Skeletal muscle tissue (tissue), 4 donors: ENCODE measurements around the gene COL5A1. TPM values are rescaled to one million over a fixed set of nuclear protein-coding genes. Genes with fewer than 3 reads are reported as not detected.

Experiments
- H3K27ac ChIP-seq: one replicate; pipeline ENCODE4 v1.7.0; 2013; ENCODE audit warnings: mild to moderate bottlenecking, low read depth, low read length, inconsistent platforms
- H3K27me3 ChIP-seq, 3 donors: one replicate each; pipeline ENCODE4 v1.7.0; 2013; ENCODE audit warnings: low read length in 3 of 3; ENCODE audit not compliant: control insufficient read depth in 3 of 3, insufficient read depth in 3 of 3
- H3K36me3 ChIP-seq, 3 donors: one replicate each; pipeline ENCODE4 v1.7.0; 2013; ENCODE audit warnings: low read length in 3 of 3; ENCODE audit not compliant: control insufficient read depth in 3 of 3, insufficient read depth in 3 of 3
- H3K4me1 ChIP-seq, 3 donors: one replicate each; pipeline ENCODE4 v1.7.0; 2013; ENCODE audit warnings: low read length in 3 of 3, mild to moderate bottlenecking in 3 of 3; ENCODE audit not compliant: control insufficient read depth in 3 of 3, insufficient read depth in 3 of 3
- H3K4me3 ChIP-seq, 3 donors: one replicate each; pipeline ENCODE4 v1.7.0; 2013; ENCODE audit warnings: low read length in 3 of 3
- H3K9ac ChIP-seq, 3 donors: one replicate each; pipeline ENCODE4 v1.7.0; 2013; ENCODE audit warnings: low read length in 3 of 3, mild to moderate bottlenecking in 3 of 3, moderate library complexity in 2 of 3, low read depth in 1 of 3
- H3K9me3 ChIP-seq, 3 donors: one replicate each; pipeline ENCODE4 v1.7.0; 2013; ENCODE audit warnings: low read length in 3 of 3; ENCODE audit not compliant: control insufficient read depth in 3 of 3
- total RNA-seq: library from RNA; depleted of rRNA; stranded (reverse); fragments of >200 nt; gene quantifications from one replicate; pipeline ENCODE4 v1.2.3, GENCODE V29; 2014
- donor health status: Osteomylitis.

The COL5A1 gene
- total RNA-seq, 1 donor from 2014 or later: 258 TPM

- H3K27ac ChIP-seq: peak overlapping the region; percentile 54
- H3K4me1 ChIP-seq: peaks cover 3 to 14% (median 4%) of the 10 kb centered on the region in 3 donors
- H3K27me3 ChIP-seq: peaks cover 13 to 23% (median 23%) of the 10 kb centered on the region in 3 donors
- H3K36me3 ChIP-seq: no peaks in the 10 kb centered on the region
- H3K9me3 ChIP-seq: no peaks in the 10 kb centered on the region
- peak overlapping the region in 1 of 3 donors; percentile 8 for H3K9ac ChIP-seq
- no peak overlapping the region for H3K4me3 ChIP-seq
Measured at GRCh38 chr9:134598884-134599245, 42.7 kb upstream of the COL5A1 start.

DNA sequence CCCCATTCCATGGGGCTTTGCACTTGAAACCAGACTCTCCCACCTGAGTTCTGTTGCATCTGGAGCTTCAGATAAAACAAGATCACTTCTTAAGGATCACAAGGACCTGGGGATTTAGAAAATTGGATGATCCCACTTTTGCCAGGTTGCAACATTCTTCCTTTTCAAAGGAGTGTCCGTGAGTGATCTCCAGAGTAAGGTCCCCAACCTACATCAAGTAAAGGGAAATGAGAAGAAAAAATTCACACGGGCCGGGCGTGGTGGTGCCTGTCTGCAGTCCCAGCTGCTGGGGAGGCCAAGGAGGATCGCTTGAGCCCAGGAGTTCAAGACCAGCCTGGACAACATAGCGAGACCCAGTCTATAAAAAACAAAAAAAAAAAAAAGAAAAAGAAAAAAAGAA lies 41.2 kb upstream of the COL5A1 start:
- H3K27me3 ChIP-seq: peaks cover 12 to 23% (median 23%) of the 10 kb centered on the region in 3 donors
- no peak overlapping the region for H3K4me3 ChIP-seq
- H3K9me3 ChIP-seq: no peaks in the 10 kb centered on the region
- no peaks in the 10 kb centered on the region for H3K36me3 ChIP-seq
- H3K9ac ChIP-seq: no peak overlapping the region
- H3K4me1 ChIP-seq: peaks cover 3 to 14% (median 4%) of the 10 kb centered on the region in 3 donors
- no peak overlapping the region for H3K27ac ChIP-seq

DNA sequence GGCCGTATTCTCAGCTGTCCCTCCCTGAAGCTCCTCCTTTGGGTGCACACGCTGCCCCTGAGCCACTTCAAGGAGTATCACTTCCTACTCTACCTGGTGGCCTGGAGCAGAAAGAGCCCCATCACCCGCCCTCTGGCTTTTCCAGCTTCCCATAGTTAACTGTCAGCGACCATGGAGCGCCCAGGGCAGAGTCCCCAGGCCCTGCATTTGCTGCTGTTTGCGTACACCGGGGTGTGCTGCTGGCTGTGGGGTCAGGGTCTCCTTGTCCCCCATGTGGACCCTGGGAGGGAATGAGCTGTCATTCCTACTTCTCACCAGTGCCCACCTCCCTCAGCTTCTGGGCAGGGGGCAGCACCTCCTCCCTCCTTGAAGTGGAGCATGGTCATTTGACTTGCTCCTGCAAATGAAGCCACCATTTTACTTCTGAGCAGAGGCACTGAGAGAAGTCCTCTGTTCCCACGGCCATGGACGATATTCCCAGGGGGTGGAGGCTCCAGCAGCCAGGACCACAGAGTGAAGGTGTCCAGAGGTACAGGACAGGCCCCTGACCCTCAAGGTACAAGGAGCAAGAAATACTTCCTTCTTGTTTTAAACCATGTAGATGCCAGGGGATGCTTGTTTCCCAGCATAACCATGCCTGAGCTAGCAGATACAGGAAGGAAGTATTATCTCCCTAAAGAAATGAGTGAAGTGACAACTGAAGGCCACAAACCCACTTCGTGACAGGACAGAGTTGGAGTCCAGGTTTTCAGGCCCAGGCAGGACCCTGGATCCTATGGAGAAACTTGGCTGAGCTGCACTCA lies 40.6 kb upstream of the COL5A1 start:
- no peaks in the 10 kb centered on the region for H3K36me3 ChIP-seq
- no peak overlapping the region for H3K27ac ChIP-seq
- no peak overlapping the region for H3K9ac ChIP-seq
- no peak overlapping the region for H3K4me3 ChIP-seq
- H3K4me1 ChIP-seq: peaks cover 3 to 14% (median 4%) of the 10 kb centered on the region in 3 donors
- peaks cover 16 to 23% (median 23%) of the 10 kb centered on the region in 3 donors for H3K27me3 ChIP-seq
- H3K9me3 ChIP-seq: no peaks in the 10 kb centered on the region

- Histone ChIP-seq H3K9ac (no peak overlapping the region), H3K27me3 (peaks cover 15 to 23% (median 23%) of the 10 kb centered on the region in 3 donors), H3K9me3 (no peaks in the 10 kb centered on the region), H3K4me3 (no peak overlapping the region), H3K4me1 (peaks cover 3 to 14% (median 4%) of the 10 kb centered on the region in 3 donors), H3K27ac (no peak overlapping the region), H3K36me3 (no peaks in the 10 kb centered on the region)
Measured at GRCh38 chr9:134601764-134602163, 39.8 kb upstream of the COL5A1 start.

GRCh38 chr9:134602547-134603362 lies 38.8 kb upstream of the COL5A1 start:
- Histone ChIP-seq H3K27me3 (peaks cover 6 to 17% (median 14%) of the 10 kb centered on the region in 3 donors), H3K9ac (no peak overlapping the region), H3K9me3 (no peaks in the 10 kb centered on the region), H3K36me3 (no peaks in the 10 kb centered on the region), H3K4me1 (peaks cover 3 to 14% (median 4%) of the 10 kb centered on the region in 3 donors), H3K27ac (peak overlapping the region; percentile 62), H3K4me3 (no peak overlapping the region)

DNA sequence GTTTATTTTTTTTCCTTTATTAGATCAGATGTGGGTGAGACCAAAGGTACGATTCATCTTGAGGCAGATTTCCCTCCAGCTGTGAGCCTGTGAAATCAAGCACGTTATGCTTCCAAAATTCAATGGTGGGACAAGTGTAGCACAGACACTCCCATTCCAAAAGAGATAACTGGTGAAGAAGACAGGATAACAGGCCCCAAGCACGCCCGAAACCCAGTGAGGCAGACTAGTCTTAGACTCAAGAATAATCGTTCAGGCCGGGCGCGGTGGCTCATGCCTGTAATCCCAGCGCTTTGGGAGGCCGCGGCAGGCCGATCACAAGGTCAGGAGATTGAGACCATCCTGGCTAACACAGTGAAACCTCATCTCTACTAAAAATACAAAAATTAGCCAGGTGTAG lies 36.8 kb upstream of the COL5A1 start:
- H3K9ac ChIP-seq: no peak overlapping the region
- H3K27me3 ChIP-seq: peaks cover 2 to 8% (median 6%) of the 10 kb centered on the region in 3 donors
- no peaks in the 10 kb centered on the region for H3K36me3 ChIP-seq
- H3K9me3 ChIP-seq: no peaks in the 10 kb centered on the region
- no peak overlapping the region for H3K4me3 ChIP-seq
- no peaks in the 10 kb centered on the region for H3K4me1 ChIP-seq
- H3K27ac ChIP-seq: no peak overlapping the region

GRCh38 chr9:134605351-134605965 lies 36.1 kb upstream of the COL5A1 start:
- Histone ChIP-seq H3K36me3 (no peaks in the 10 kb centered on the region), H3K9ac (no peak overlapping the region), H3K27ac (no peak overlapping the region), H3K4me3 (no peak overlapping the region), H3K4me1 (no peaks in the 10 kb centered on the region), H3K9me3 (no peaks in the 10 kb centered on the region), H3K27me3 (peaks cover 0 to 8% (median 6%) of the 10 kb centered on the region in 3 donors)

DNA sequence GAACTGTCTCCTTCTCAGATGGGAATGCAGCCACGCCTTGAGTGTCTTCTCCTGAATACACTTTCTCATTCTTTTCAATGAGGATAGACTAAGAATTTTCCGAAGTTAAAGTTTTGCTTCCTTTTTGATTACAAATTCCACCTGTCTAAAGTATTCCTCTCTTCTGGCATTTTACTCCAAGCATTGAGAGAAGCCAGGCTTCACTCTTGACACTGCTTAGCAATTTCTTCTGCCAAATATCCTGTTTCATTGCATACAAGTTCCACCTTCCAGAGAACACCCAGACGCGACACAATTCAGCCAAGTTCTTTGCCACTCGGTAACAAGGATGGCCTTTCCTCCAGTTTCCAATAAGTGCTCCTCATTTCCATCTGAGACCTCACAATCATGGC lies 35.6 kb upstream of the COL5A1 start:
- no peaks in the 10 kb centered on the region for H3K4me1 ChIP-seq
- H3K27ac ChIP-seq: no peak overlapping the region
- peaks cover 0 to 6% (median 5%) of the 10 kb centered on the region in 3 donors for H3K27me3 ChIP-seq
- no peak overlapping the region for H3K9ac ChIP-seq
- no peaks in the 10 kb centered on the region for H3K36me3 ChIP-seq
- no peaks in the 10 kb centered on the region for H3K9me3 ChIP-seq
- no peak overlapping the region for H3K4me3 ChIP-seq

DNA sequence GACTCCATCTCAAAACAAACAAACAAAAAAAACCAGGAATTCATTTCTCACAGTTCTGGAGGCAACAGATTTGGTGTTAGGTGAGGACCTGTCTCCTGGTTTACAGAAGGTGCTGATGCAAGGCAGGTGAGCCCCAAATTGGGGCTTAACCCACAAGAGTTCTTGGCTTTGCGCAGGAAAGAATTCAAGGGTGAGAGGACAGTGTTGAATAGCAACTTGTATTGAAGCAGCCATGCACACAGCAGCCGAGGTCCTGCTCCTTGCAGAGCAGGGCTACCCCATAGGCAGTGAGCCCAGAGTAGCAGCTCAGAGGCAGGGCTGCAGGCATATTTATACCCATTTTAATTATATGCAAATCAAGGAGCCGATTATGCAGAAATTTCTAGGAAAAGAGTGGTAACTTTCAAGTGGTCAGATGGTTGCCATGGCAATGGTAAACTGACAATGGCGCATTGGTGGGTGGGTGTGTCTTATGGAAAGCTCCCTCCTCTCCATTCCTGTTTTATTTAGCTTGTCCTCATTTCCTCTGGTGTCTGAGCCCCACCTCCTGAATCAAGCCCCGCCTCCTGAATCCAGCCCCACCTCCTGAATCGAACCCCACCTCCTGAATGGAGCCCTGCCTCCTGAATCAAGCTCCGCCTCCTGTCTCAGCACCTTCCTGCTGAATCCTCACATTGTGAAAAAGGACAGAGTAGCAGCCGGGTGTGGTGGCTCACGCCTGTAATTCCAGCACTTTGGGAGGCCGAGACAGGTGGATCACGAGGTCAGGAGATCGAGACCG lies 34.5 kb upstream of the COL5A1 start:
- Histone ChIP-seq H3K9ac (no peak overlapping the region), H3K9me3 (no peaks in the 10 kb centered on the region), H3K36me3 (no peaks in the 10 kb centered on the region), H3K27ac (no peak overlapping the region), H3K27me3 (peaks cover 0 to 9% (median 0%) of the 10 kb centered on the region in 3 donors), H3K4me1 (no peaks in the 10 kb centered on the region), H3K4me3 (no peak overlapping the region)
